PC-3 (cell line): ENCODE results near the gene AGAP5. TPM values are rescaled to one million over a fixed set of nuclear protein-coding genes. Genes with fewer than 3 reads are reported as not detected.
"Not testable (repeated sequence)": the region's sequence is repeated elsewhere in the genome, so short reads cannot be mapped to it uniquely, and the experiment has no call there.

Experiments used
- ATAC-seq: fragments of 200-7000 bp; cut with Tn5 transposase; 2 replicates; pipeline ENCODE4 v1.9.1; 2020; ENCODE audit warnings: mild to moderate bottlenecking, moderate library complexity
- BruUV-seq: library from RNA; stranded (reverse); fragments of 400-500 nt; replicated peaks from 2 replicates; lab custom pipeline; 2021; lab: Mats Ljungman, UMichigan
- CTCF ChIA-PET: fragments of 300-600 bp; sonication (Branson Sonifier 250); formaldehyde crosslinking; loops from one replicate; lab custom pipeline; 2022; ENCODE audit warnings: antibody characterized with exemption; lab: Charles Lee
- POLR2A ChIA-PET: fragments of 300-600 bp; sonication (Branson Sonifier 250); formaldehyde crosslinking; loops from one replicate; lab custom pipeline; 2022; ENCODE audit warnings: antibody characterized with exemption; ENCODE audit not compliant: unreplicated experiment; lab: Charles Lee
- DNase-seq: peaks from one replicate; pipeline ENCODE4 v3.0.0-alpha.2; 2015
- H2AFZ ChIP-seq: fragments of 300-600 bp; sonication (generic); 2 replicates; pipeline ENCODE4 v1.6.0; 2016; ENCODE audit warnings: antibody characterized with exemption, low read length
- H3F3A ChIP-seq: fragments of 300-600 bp; sonication (generic); one replicate; pipeline ENCODE4 v1.6.0; 2017; ENCODE audit warnings: antibody characterized with exemption, low read length, control low read depth, mild to moderate bottlenecking; ENCODE audit not compliant: unreplicated experiment
- H3K27ac ChIP-seq: fragments of 300-600 bp; sonication (generic); 2 replicates; pipeline ENCODE4 v1.5.1; 2016; ENCODE audit warnings: mild to moderate bottlenecking, low read length
- H3K27me3 ChIP-seq: fragments of 300-600 bp; sonication (generic); 2 replicates; pipeline ENCODE4 v1.6.1; 2016; ENCODE audit warnings: low read length, mixed read lengths
- H3K36me3 ChIP-seq: fragments of 300-600 bp; sonication (generic); 2 replicates; pipeline ENCODE4 v1.6.1; 2016; ENCODE audit warnings: low read depth, mixed run types, low read length, mixed read lengths
- H3K4me1 ChIP-seq: fragments of 300-600 bp; sonication (generic); 2 replicates; pipeline ENCODE4 v1.5.1; 2016; ENCODE audit warnings: low read length; ENCODE audit not compliant: insufficient read depth
- H3K4me2 ChIP-seq: fragments of 300-600 bp; sonication (generic); 2 replicates; pipeline ENCODE4 v1.6.0; 2016; ENCODE audit warnings: low read length
- H3K4me3 ChIP-seq: fragments of 300-600 bp; sonication (generic); 2 replicates; pipeline ENCODE4 v1.5.1; 2016; ENCODE audit warnings: mild to moderate bottlenecking, low read length, mixed read lengths
- H3K79me2 ChIP-seq: fragments of 300-600 bp; sonication (generic); 2 replicates; pipeline ENCODE4 v1.6.1; 2017; ENCODE audit warnings: low read length, mixed read lengths
- H3K9ac ChIP-seq: fragments of 300-600 bp; sonication (generic); 2 replicates; pipeline ENCODE4 v1.6.0; 2016; ENCODE audit warnings: mild to moderate bottlenecking, low read length
- H3K9me2 ChIP-seq: fragments of 300-600 bp; sonication (generic); replicated peaks from 2 replicates; pipeline ENCODE4 v1.6.1; 2016; ENCODE audit warnings: mixed run types, low read length, mixed read lengths
- H3K9me3 ChIP-seq: fragments of 300-600 bp; sonication (generic); 2 replicates; pipeline ENCODE4 v1.6.1; 2016; ENCODE audit warnings: low read length, mixed read lengths
- H4K20me1 ChIP-seq: fragments of 300-600 bp; sonication (generic); 2 replicates; pipeline ENCODE4 v1.6.1; 2016; ENCODE audit warnings: low read length, mixed read lengths
- EZH2 ChIP-seq: fragments of 300-600 bp; sonication (generic); IDR thresholded peaks from one replicate; pipeline ENCODE4 v1.6.1; 2017; ENCODE audit warnings: antibody characterized with exemption, mild to moderate bottlenecking, low read length; ENCODE audit not compliant: unreplicated experiment
- EZH2phosphoT487 ChIP-seq: fragments of 300-600 bp; sonication (generic); IDR thresholded peaks from 2 replicates; pipeline ENCODE4 v1.6.1; 2018; ENCODE audit warnings: mild to moderate bottlenecking, antibody characterized with exemption, low read length, borderline replicate concordance
- intact Hi-C: fragments of 100-400 bp; cut with micrococcal nuclease; formaldehyde crosslinking; loops from 2 replicates; pipeline ENCODE4 v1.9.0; 2023
- total RNA-seq: library from RNA; depleted of rRNA; stranded (reverse); fragments of >200 nt; gene quantifications from 2 replicates; pipeline ENCODE4 v1.2.3, GENCODE V29; 2014
- TF ChIP-seq, protein P1 (sequence below): fragments of 300-600 bp; sonication (generic); conservative IDR thresholded peaks from 2 replicates; pipeline ENCODE4 v1.5.1; 2017; ENCODE audit warnings: antibody characterized with exemption, low read depth, mild to moderate bottlenecking, low read length

Gene AGAP5
- total RNA-seq, 1 experiment from 2014 or later, result 15.0 TPM

DNA sequence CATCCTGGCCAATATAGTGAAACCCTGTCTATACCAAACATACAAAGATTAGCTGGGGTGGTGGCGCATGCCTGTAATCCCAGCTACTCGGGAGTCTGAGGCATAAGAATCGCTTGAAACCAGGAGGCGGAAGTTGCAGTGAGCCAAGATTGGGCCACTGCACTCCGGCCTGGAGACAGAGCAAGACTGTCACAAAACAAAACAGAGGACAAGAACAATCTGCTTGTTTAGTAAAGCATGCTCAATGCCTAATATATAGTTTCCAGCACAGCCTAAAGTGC, 44.5 kb upstream of the AGAP5 start:
- ATAC-seq (no peak), DNase-seq (no peak)
- Histone ChIP-seq H3K79me2 (peaks cover 53% of the 10 kb centered on the region), H2AFZ (no peak overlapping the region), H3K36me3 (peaks cover 14% of the 10 kb centered on the region), H4K20me1 (no peaks in the 10 kb centered on the region), H3K4me1 (peaks cover 43% of the 10 kb centered on the region), H3K9me2 (no peaks in the 10 kb centered on the region), H3K9ac (no peak overlapping the region), H3F3A (peaks cover 16% of the 10 kb centered on the region), H3K27me3 (no peaks in the 10 kb centered on the region), H3K4me3 (no peak overlapping the region), H3K4me2 (peak overlapping the region; percentile 79), H3K27ac (peak overlapping the region; percentile 46), H3K9me3 (no peaks in the 10 kb centered on the region)
- ChIA-PET CTCF (no interaction called here), POLR2A (interaction anchor here (0.6 to 1.3 kb wide), 2 partner anchors 19 to 39 kb away, joined by 5 to 12 read pairs; partner anchors contain the start of gene CHCHD1)
- TF ChIP-seq, protein P1, sequence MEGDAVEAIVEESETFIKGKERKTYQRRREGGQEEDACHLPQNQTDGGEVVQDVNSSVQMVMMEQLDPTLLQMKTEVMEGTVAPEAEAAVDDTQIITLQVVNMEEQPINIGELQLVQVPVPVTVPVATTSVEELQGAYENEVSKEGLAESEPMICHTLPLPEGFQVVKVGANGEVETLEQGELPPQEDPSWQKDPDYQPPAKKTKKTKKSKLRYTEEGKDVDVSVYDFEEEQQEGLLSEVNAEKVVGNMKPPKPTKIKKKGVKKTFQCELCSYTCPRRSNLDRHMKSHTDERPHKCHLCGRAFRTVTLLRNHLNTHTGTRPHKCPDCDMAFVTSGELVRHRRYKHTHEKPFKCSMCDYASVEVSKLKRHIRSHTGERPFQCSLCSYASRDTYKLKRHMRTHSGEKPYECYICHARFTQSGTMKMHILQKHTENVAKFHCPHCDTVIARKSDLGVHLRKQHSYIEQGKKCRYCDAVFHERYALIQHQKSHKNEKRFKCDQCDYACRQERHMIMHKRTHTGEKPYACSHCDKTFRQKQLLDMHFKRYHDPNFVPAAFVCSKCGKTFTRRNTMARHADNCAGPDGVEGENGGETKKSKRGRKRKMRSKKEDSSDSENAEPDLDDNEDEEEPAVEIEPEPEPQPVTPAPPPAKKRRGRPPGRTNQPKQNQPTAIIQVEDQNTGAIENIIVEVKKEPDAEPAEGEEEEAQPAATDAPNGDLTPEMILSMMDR, result no peak
- TF ChIP-seq EZH2phosphoT487 (no peak), EZH2 (no peak)
- intact Hi-C loops, result loop anchor here (10.0 kb wide), 1 partner anchor 328 kb away; the partner anchor contains the start of gene ANXA7
- no TSS peak for BruUV-seq

DNA sequence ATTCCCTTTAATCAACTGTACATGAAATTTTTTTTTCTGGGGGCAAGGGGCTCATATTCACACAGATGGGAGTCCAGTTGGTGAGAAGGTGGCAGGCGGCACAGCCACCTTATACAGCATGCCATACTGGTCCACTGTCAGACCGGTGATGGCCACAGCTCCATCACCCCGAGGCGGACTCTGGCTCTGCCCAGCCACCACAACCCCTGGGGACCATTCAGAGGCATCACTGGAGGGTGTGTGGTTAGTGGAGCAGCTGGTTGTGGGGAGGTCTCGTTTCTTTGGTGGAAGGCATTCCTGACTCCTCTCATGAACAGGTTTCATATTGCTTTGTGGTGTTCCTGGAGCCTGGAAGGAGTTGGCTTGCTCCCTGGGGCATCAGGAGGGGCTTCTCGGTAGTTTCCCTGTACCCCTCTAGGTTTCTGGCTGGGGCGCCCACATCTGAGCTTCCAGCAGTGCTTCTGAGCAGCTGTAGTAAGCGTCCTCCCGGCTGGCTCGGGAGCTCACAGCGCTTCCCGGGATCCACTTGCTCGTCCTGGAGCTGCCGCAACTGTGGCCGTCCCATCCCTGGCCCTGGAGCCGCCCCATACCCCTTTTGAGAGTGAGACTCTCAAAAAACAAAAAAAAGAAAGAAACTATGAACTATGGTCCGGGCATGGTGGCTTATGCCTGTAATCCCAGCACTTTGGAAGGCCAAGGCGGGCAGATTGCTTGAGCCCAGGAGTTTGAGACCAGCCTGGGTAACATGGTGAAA, 42.8 kb upstream of the AGAP5 start:
- ATAC-seq, H3K27me3 ChIP-seq, BruUV-seq, DNase-seq, H3K9me2 ChIP-seq, H2AFZ ChIP-seq, H3K9me3 ChIP-seq, H3K4me3 ChIP-seq, H3K36me3 ChIP-seq, H4K20me1 ChIP-seq, H3K9ac ChIP-seq, CTCF ChIA-PET: not testable (repeated sequence)
- H3K4me2 ChIP-seq, result peak overlapping the region; percentile 79
- H3F3A ChIP-seq, result peaks cover 19% of the 10 kb centered on the region
- POLR2A ChIA-PET, result interaction anchor here (1.3 kb wide), 1 partner anchor 41 kb away, joined by 5 read pairs; the partner anchor contains the start of gene CHCHD1
- intact Hi-C loops, result loop anchor here (1.0 to 10.0 kb wide), 2 partner anchors 10 to 326 kb away; partner anchors contain the start of gene ANXA7
- peaks cover 39% of the 10 kb centered on the region for H3K79me2 ChIP-seq
- peaks cover 36% of the 10 kb centered on the region for H3K4me1 ChIP-seq
- H3K27ac ChIP-seq, result peak overlapping the region; percentile 46

- POLR2A ChIA-PET, result no interaction called here
- peaks cover 15% of the 10 kb centered on the region; the same call in 1 of the 2 replicates for H3K36me3 ChIP-seq
- H3K27me3 ChIP-seq, result no peaks in the 10 kb centered on the region
These were observed 36.9 kb upstream of the AGAP5 start for GRCh38 chr10:73734796-73735305.

More at GRCh38 chr10:73734796-73735305, 36.9 kb upstream of the AGAP5 start:
- CTCF ChIA-PET, result no interaction called here
- H3K4me2 ChIP-seq, result no peak overlapping the region
- no peak overlapping the region for H3K4me3 ChIP-seq
- no peak overlapping the region for H3K9ac ChIP-seq
- no peaks in the 10 kb centered on the region for H3K9me2 ChIP-seq
- peaks cover 48% of the 10 kb centered on the region for H3K79me2 ChIP-seq
- H3F3A ChIP-seq, result peaks cover 5% of the 10 kb centered on the region
- no peaks in the 10 kb centered on the region for H4K20me1 ChIP-seq
- BruUV-seq, result no TSS peak
- intact Hi-C loops, result no loop called here
- no peak for TF ChIP-seq EZH2
- TF ChIP-seq EZH2phosphoT487, result no peak
- TF ChIP-seq, protein P1, result no peak
- no peak overlapping the region for H2AFZ ChIP-seq
- peaks cover 9% of the 10 kb centered on the region for H3K4me1 ChIP-seq
- ATAC-seq, result no peak
- H3K9me3 ChIP-seq, result no peaks in the 10 kb centered on the region
- H3K27ac ChIP-seq, result no peak overlapping the region
- DNase-seq, result no peak
